OCI-LY3 (cell line): Measurements from ENCODE around the gene JMJD6.
A peak's percentile ranks its signal among the peaks of the same experiment; 100 is the strongest.
"Not testable (repeated sequence)": the region's sequence is repeated elsewhere in the genome, so short reads cannot be mapped to it uniquely, and the experiment has no call there.

ENCODE experiments used
- H2AFZ ChIP-seq: fragments of 200-600, 300-600 bp; shearing (Covaris generic); 2 replicates; pipeline ENCODE4 v1.6.0; 2014; ENCODE audit warnings: antibody characterized with exemption, low read depth, low read length
- H3K27ac ChIP-seq: fragments of 200-600, 300-600 bp; sonication (generic); 2 replicates; pipeline ENCODE4 v1.5.1; 2014; ENCODE audit warnings: mild to moderate bottlenecking, low read length, moderate library complexity, mixed read lengths
- H3K27me3 ChIP-seq: fragments of 200-600, 300-600 bp; sonication (generic); 2 replicates; pipeline ENCODE4 v1.6.1; 2014; ENCODE audit warnings: low read depth, low read length, mixed read lengths
- H3K36me3 ChIP-seq: fragments of 200-600, 300-600 bp; sonication (generic); replicated peaks from 2 replicates; pipeline ENCODE3; 2014; ENCODE audit warnings: low read depth, low read length, mixed read lengths
- H3K4me1 ChIP-seq: fragments of 300-600, 200-600 bp; sonication (generic); 2 replicates; pipeline ENCODE4 v1.6.1; 2014; ENCODE audit warnings: low read length, mixed read lengths
- H3K4me2 ChIP-seq: fragments of 200-600, 300-600 bp; sonication (generic); 2 replicates; pipeline ENCODE4 v1.6.1; 2014; ENCODE audit warnings: low read length, mixed read lengths
- H3K4me3 ChIP-seq: fragments of 300-600, 200-600 bp; sonication (generic); 2 replicates; pipeline ENCODE4 v1.5.1; 2014; ENCODE audit warnings: antibody characterized with exemption, mild to moderate bottlenecking, low read length, moderate library complexity
- H3K79me2 ChIP-seq: fragments of 300-600, 200-600 bp; shearing (Covaris generic); 2 replicates; pipeline ENCODE4 v1.6.1; 2014; ENCODE audit warnings: mild to moderate bottlenecking, low read length, mixed read lengths
- H3K9ac ChIP-seq: fragments of 300-600, 200-600 bp; shearing (Covaris generic); 2 replicates; pipeline ENCODE4 v1.6.0; 2014; ENCODE audit warnings: mild to moderate bottlenecking, low read length, moderate library complexity
- H3K9me3 ChIP-seq: fragments of 200-600, 300-600 bp; shearing (Covaris generic); 2 replicates; pipeline ENCODE4 v1.6.1; 2014; ENCODE audit warnings: low read length, mixed read lengths; ENCODE audit not compliant: insufficient read depth
- H4K20me1 ChIP-seq: fragments of 200-600, 300-600 bp; sonication (generic); 2 replicates; pipeline ENCODE4 v1.6.1; 2016; ENCODE audit warnings: low read length, mixed read lengths; ENCODE audit not compliant: insufficient read depth
- EZH2phosphoT487 ChIP-seq: fragments of 200-600 bp; shearing (Covaris generic); IDR thresholded peaks from 2 replicates; pipeline ENCODE4 v1.6.1; 2018; ENCODE audit warnings: antibody characterized with exemption, mixed run types, low read depth
- TF ChIP-seq, protein P1 (sequence below): fragments of 200-600, 300-600 bp; sonication (generic); IDR thresholded peaks from 2 replicates; pipeline ENCODE4 v1.5.1; 2014; ENCODE audit warnings: antibody characterized with exemption, low read length, low read depth

The JMJD6 gene

DNA sequence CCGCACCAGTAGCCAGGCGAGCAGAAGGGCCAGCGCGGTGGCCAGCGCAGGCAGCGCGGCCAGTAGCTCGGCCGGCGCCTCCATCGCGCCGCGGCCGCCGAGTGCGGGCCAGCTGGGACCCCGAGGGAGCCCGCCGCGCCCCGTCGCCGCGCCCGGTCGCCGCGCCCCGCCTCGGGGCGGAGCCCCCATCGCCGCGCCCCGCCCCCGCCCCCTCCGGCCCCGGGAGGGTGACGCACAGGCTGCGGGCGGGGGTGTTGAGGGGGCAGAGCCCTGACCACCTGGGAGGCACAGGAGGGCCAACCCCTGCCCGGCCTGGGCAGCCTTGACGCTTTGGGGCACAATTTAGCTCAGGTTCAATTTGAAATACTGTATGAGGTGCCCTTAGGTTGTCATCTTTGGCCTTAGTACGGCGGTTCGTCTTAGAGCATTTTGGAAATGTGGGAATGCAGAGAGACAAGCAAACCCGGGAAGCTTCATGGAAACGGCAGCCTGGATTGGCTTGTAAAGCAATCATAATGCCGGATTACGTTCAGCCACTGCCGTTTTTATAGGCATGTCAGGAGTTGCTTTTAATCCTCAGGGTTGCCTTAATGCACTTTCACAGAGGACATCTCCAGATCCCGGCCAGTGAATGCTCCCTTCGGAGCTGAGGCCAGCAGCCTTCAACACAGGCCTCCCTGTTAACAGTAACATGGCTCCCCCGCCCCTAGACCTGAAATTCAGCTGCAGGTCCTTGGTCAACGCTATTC, 15.4 kb downstream of the JMJD6 start, which contains the start of gene MXRA7:
Gene MXRA7, minus strand, starts transcription at position 103 of the 749 bp plus-strand sequence. Its CDS starts 19 bp downstream, at position 84.
- H3K4me1 ChIP-seq, result peaks cover 17% of the 10 kb centered on the region
- H3K27ac ChIP-seq, result no peak within 1 kb of the TSS
- H4K20me1 ChIP-seq, result peaks cover 13% of the 10 kb centered on the region; the same call in 1 of the 2 replicates
- H3K4me2 ChIP-seq, result peak within 1 kb of the TSS; percentile 100
- peaks cover 20% of the 10 kb centered on the region for H3K36me3 ChIP-seq
- peak within 1 kb of the TSS; percentile 75 for H3K9ac ChIP-seq
- peaks cover 4% of the 10 kb centered on the region for H3K79me2 ChIP-seq
- H3K27me3 ChIP-seq, result peaks cover 3% of the 10 kb centered on the region; the same call in 1 of the 2 replicates
- TF ChIP-seq, protein P1, sequence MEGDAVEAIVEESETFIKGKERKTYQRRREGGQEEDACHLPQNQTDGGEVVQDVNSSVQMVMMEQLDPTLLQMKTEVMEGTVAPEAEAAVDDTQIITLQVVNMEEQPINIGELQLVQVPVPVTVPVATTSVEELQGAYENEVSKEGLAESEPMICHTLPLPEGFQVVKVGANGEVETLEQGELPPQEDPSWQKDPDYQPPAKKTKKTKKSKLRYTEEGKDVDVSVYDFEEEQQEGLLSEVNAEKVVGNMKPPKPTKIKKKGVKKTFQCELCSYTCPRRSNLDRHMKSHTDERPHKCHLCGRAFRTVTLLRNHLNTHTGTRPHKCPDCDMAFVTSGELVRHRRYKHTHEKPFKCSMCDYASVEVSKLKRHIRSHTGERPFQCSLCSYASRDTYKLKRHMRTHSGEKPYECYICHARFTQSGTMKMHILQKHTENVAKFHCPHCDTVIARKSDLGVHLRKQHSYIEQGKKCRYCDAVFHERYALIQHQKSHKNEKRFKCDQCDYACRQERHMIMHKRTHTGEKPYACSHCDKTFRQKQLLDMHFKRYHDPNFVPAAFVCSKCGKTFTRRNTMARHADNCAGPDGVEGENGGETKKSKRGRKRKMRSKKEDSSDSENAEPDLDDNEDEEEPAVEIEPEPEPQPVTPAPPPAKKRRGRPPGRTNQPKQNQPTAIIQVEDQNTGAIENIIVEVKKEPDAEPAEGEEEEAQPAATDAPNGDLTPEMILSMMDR, result no peak
- no peak for TF ChIP-seq EZH2phosphoT487
- H3K4me3 ChIP-seq, result peak within 1 kb of the TSS; percentile 84
- H3K9me3 ChIP-seq, result no peaks in the 10 kb centered on the region
- H2AFZ ChIP-seq, result peak within 1 kb of the TSS; percentile 70; the same call in 1 of the 2 replicates

DNA sequence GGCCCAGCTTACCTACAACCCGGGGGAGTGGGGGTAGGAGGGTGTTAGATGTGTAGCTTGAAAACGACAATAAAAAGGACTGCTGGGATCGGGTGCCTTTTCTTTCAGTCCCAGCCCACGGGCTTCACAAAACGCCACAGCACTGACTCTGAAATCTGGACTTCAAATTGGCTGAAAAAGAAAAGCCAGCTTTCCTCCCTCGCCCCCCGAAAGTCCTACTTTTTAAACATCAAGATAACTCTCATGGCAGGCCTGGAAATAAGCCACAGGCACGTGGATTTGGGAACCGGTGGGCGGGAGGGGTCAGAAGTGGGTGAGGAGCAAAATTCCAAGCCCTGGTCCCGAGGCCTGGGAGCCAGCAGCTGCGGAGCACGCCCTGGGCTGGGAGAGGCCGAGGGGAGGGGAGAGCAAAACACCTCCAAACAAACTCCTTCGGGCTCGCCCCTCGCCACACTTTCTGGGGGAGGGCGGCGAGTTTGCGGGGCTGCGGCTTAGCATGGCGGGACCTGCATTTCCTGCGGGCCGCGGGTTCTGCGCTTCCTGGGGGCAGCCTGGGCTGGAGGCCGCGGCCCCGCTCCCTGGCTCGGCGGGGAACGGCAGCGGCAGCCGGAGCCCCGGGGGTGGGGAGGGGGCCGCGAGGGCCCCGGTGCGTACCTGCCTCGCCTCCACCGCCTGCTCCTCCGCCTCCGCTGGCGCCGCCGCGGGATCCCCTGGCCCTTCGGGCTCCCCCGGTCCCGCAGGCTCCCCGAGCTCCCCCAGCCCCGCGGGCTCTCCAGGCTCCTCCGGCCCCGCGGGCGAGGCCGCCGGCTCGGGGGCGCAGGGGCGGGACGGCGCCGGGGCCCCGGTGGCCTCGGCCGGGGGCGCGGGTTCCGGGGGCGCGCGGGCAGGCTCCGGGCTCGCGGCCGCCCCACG, 16.2 kb downstream of the JMJD6 start:
- H3K9ac ChIP-seq, result peak overlapping the region; percentile 75
- peak overlapping the region; percentile 70; the same call in 1 of the 2 replicates for H2AFZ ChIP-seq
- H4K20me1 ChIP-seq, H3K79me2 ChIP-seq, H3K27ac ChIP-seq, H3K9me3 ChIP-seq, H3K27me3 ChIP-seq: not testable (repeated sequence)
- H3K4me1 ChIP-seq, result peaks cover 12% of the 10 kb centered on the region
- H3K36me3 ChIP-seq, result peaks cover 13% of the 10 kb centered on the region
- peak overlapping the region; percentile 100 for H3K4me2 ChIP-seq
- H3K4me3 ChIP-seq, result peak overlapping the region; percentile 84

- H3K79me2 ChIP-seq, result peaks cover 1% of the 10 kb centered on the region
- H3K9ac ChIP-seq, result peak overlapping the region; percentile 75; the same call in 1 of the 2 replicates
- H2AFZ ChIP-seq, result no peak overlapping the region
- TF ChIP-seq, protein P1, result no peak
- TF ChIP-seq EZH2phosphoT487, result no peak
- H3K4me3 ChIP-seq, result peak overlapping the region; percentile 84
- peaks cover 8% of the 10 kb centered on the region for H3K4me1 ChIP-seq
- H3K9me3 ChIP-seq, result no peaks in the 10 kb centered on the region
- H3K27ac ChIP-seq, result no peak overlapping the region
- peak overlapping the region; percentile 100 for H3K4me2 ChIP-seq
- peaks cover 3% of the 10 kb centered on the region; the same call in 1 of the 2 replicates for H3K27me3 ChIP-seq
- peaks cover 5% of the 10 kb centered on the region; the same call in 1 of the 2 replicates for H4K20me1 ChIP-seq
- peaks cover 10% of the 10 kb centered on the region for H3K36me3 ChIP-seq
These were observed 17.1 kb downstream of the JMJD6 start for GRCh38 chr17:76709077-76709950.
